Measurements from ENCODE around the gene HOXC11.

GRCh38 chr12:53997204-53998109, 24.5 kb downstream of the HOXC11 start:
- no peak for TF ChIP-seq CTCF (IDR thresholded peaks at IDR 0.05 in 2 of 3, conservative IDR thresholded peaks at IDR 0.05 in 1 of 3; ENCODE audit: control insufficient read depth in 2 of 3, extremely low read depth in 1 of 3, insufficient read depth in 1 of 3, low read depth in 3 of 3, low read length in 3 of 3)
- no peak for TF ChIP-seq HDAC2 (IDR thresholded peaks at IDR 0.05)

All from GM12878 (cell line).